Nucleus accumbens (tissue), 56 donors: ENCODE data around the gene ADAMTS14.
A peak's percentile ranks its signal among the peaks of the same experiment; 100 is the strongest.
"Not testable (repeated sequence)": the region's sequence is repeated elsewhere in the genome, so short reads cannot be mapped to it uniquely, and the experiment has no call there.

Source experiments
- DNase-seq, 56 donors: peaks; one replicate each; lab custom pipeline; 2025; lab: John Stamatoyannopoulos, UW

Gene ADAMTS14, protein sequence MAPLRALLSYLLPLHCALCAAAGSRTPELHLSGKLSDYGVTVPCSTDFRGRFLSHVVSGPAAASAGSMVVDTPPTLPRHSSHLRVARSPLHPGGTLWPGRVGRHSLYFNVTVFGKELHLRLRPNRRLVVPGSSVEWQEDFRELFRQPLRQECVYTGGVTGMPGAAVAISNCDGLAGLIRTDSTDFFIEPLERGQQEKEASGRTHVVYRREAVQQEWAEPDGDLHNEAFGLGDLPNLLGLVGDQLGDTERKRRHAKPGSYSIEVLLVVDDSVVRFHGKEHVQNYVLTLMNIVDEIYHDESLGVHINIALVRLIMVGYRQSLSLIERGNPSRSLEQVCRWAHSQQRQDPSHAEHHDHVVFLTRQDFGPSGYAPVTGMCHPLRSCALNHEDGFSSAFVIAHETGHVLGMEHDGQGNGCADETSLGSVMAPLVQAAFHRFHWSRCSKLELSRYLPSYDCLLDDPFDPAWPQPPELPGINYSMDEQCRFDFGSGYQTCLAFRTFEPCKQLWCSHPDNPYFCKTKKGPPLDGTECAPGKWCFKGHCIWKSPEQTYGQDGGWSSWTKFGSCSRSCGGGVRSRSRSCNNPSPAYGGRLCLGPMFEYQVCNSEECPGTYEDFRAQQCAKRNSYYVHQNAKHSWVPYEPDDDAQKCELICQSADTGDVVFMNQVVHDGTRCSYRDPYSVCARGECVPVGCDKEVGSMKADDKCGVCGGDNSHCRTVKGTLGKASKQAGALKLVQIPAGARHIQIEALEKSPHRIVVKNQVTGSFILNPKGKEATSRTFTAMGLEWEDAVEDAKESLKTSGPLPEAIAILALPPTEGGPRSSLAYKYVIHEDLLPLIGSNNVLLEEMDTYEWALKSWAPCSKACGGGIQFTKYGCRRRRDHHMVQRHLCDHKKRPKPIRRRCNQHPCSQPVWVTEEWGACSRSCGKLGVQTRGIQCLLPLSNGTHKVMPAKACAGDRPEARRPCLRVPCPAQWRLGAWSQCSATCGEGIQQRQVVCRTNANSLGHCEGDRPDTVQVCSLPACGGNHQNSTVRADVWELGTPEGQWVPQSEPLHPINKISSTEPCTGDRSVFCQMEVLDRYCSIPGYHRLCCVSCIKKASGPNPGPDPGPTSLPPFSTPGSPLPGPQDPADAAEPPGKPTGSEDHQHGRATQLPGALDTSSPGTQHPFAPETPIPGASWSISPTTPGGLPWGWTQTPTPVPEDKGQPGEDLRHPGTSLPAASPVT

DNA sequence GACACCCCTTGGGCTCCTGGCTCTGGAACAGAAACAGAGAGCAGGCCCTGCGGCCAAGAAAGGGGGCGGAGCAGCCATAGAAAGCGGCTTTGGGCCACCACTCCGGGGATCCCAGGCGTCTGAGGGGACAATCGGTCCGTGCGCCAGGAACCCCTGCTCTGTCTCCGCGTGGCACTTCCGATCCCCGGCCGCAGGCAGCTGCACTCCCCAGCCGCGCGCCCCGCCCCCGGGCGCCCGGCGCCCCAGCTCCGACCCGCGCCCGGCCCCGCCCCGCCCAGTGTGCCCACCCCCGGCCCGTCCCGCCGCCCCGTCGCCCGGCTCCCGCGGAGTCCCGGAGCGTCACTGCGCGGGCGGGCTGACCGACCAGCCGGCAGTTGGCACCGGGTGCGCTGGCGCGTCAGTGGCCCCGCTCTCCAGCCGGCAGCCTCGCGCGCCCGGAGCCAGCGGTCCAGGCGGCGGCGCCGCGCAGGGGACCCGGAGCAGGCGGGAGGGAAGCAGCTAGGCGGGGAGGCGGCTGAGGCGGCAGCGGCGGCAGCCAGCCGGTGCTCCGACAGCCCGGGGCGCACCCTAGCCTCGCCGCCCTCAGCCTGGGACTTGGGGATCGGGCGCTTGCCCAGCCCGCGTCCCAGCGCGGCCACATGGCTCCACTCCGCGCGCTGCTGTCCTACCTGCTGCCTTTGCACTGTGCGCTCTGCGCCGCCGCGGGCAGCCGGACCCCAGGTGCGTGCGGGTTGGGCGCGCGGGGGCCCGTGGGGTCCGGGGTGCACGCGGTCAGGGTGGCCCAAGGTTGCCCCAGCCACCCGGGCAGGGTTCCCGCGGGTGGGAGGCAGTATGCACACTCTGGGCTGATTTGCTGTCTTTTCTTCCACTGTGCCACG is at the start of gene ADAMTS14:
Gene ADAMTS14, plus strand, starts transcription at position 342 of the 878 bp plus-strand sequence. Its CDS starts 297 bp downstream, at position 639.
- DNase-seq: peak in 52 of 56 donors; percentile 33 to 90 (median 70)

GRCh38 chr10:70622541-70622940 is 49.8 kb upstream of the ADAMTS14 start:
- no peak for DNase-seq

- DNase-seq: no peak
These were observed 49.1 kb upstream of the ADAMTS14 start for GRCh38 chr10:70622981-70623844.

DNA sequence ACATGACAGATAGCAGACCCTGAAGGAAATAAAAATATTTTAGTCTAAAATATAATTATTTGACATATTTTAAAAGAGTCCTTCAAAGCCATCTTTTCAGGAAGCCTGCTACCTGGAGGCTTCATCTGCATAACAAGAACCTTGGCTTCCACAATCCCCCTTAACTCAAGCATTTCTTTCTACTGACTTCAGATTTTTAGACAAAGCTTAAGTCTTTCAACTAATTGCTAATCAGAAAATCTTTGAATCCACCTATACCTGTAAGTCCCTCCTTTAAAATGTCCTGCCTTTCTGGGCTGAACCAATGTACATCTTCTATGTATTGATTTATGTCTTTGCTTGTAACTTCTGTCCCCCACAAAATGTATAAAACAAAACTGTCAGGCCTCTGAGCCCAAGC is 46.2 kb upstream of the ADAMTS14 start:
- DNase-seq: no peak

GRCh38 chr10:70629338-70629737 is 43.0 kb upstream of the ADAMTS14 start:
- no peak for DNase-seq

- not testable (repeated sequence) for DNase-seq
These were observed 40.6 kb upstream of the ADAMTS14 start for GRCh38 chr10:70631735-70632134.

- no peak for DNase-seq
These were observed 38.3 kb upstream of the ADAMTS14 start for GRCh38 chr10:70634011-70634410.

DNA sequence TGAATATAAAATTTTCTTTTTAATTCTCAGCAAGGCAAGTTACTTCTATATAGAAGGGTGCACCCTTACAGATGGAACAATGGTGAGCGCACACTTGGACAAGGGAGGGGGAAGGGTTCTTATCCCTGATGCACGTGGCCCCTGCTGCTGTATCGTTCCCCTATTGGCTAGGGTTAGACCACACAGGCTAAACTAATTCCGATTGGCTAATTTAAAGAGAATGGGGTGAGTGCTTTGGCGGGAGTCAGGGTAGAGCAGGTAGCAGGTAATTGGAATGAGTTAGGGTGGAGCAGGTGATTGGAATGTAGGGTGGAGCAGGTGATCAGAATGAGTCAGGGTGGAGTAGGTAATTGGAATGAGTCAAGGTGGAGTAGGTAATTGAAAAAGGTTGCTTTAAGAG is 37.8 kb upstream of the ADAMTS14 start:
- DNase-seq: not testable (repeated sequence)

DNA sequence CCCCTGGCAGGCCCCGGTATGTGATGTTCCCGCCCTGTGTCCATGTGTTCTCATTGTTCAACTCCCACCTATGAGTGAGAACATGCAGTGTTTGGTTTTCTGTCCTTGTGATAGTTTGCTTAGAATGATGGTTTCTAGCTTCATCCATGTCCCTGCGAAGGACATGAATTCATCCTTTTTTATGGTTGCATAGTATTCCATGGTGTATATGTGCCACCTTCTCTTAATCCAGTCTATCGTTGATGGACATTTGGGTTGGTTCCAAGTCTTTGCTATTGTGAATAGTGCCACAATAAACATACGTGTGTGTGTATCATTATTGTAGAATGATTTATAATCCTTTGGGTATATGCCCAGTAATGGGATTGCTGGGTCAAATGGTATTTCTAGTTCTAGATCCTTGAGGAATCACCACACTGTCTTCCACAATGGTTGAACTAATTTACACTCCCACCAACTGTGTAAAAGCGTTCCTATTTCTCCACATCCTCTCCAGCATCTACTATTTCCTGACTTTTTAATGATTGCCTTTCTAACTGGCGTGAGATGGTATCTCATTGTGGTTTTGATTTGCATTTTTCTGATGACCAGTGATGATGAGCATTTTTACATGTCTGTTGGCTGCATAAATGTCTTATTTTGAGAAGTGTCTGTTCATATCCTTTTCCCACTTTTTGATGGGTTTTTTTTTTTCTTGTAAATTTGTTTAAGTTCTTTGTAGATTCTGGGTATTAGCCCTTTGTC is 32.5 kb upstream of the ADAMTS14 start:
- not testable (repeated sequence) for DNase-seq

- not testable (repeated sequence) for DNase-seq
These were observed 29.0 kb upstream of the ADAMTS14 start for GRCh38 chr10:70643272-70643671.

GRCh38 chr10:70644959-70645358 is 27.3 kb upstream of the ADAMTS14 start:
- DNase-seq: not testable (repeated sequence)

GRCh38 chr10:70647086-70647485 is 25.2 kb upstream of the ADAMTS14 start:
- DNase-seq: no peak

- DNase-seq: no peak
These were observed 23.9 kb upstream of the ADAMTS14 start for GRCh38 chr10:70648427-70648826.

- no peak for DNase-seq
These were observed 22.8 kb upstream of the ADAMTS14 start for GRCh38 chr10:70649526-70649925.

GRCh38 chr10:70650104-70650503 is 22.2 kb upstream of the ADAMTS14 start:
- no peak for DNase-seq

DNA sequence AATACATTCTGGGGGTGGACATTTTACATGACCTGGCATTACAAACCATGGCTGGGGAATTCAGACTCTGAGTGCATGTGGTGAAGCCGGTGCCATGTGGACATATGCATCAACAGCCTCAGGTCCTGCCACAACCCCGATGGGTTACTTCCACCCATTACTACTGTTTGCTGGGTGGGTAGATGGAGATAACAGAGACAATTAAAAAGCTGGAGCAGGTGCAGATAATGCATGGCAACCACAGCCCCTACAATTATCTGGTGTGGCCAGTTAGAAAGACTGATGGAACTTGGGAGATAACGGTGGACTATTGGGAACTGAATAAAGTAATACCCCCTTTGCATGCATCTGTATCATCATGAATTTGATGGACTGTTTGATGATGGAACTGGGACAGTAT is 21.6 kb upstream of the ADAMTS14 start:
- DNase-seq: no peak

GRCh38 chr10:70651661-70652060 is 20.6 kb upstream of the ADAMTS14 start:
- no peak for DNase-seq
